Measurements from ENCODE around the gene CTIF.

DNA sequence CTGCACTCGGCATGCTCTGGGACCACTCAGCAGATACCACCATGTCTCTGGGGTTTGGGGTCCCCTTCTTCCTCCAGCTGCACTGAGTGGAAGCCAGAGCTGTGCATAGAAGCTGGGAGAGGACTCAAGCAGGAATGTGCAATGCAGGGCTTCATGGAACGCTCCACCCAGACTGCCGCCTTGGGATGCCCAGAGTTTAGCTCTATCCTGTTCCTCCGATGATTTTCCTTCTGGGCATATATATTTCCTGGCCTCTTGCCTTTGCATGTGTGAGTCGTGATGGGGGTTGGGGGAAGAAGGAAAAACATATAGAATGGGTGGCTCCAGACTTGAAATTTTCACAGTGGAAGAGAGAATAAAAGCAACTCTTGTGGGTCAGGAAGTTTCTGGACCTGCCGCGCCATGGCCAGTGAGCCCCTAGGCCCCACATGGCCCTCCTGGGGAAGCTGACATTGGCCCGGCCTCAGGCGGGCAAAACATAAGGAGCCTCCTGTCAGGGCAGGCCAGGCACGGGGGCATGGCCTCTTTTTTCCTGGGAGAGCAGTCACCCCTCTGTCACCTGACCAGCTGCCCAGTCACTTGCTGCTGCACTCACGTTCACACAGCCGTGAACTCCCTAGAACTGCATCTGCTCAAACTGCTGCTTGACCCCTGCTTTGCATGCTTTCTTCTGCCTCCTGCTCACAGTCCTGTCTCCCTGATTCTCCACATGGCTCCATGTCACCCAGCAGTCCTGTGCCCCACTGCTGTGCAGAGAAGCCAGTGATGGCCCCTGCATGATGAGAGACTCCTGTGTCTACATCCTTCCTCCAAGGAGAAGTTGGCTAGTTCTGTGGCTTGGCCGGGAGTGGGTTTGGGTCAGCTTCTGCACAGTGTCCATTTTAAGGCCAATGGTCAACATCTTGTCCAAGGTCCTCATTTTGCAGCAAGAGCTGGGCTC is 197.8 kb downstream of the CTIF start:
- TF ChIP-seq, protein P1, sequence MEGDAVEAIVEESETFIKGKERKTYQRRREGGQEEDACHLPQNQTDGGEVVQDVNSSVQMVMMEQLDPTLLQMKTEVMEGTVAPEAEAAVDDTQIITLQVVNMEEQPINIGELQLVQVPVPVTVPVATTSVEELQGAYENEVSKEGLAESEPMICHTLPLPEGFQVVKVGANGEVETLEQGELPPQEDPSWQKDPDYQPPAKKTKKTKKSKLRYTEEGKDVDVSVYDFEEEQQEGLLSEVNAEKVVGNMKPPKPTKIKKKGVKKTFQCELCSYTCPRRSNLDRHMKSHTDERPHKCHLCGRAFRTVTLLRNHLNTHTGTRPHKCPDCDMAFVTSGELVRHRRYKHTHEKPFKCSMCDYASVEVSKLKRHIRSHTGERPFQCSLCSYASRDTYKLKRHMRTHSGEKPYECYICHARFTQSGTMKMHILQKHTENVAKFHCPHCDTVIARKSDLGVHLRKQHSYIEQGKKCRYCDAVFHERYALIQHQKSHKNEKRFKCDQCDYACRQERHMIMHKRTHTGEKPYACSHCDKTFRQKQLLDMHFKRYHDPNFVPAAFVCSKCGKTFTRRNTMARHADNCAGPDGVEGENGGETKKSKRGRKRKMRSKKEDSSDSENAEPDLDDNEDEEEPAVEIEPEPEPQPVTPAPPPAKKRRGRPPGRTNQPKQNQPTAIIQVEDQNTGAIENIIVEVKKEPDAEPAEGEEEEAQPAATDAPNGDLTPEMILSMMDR (IDR thresholded peaks at IDR 0.05; ENCODE audit: low read depth, low read length), result no peak
- no peak for TF ChIP-seq EZH2phosphoT487 (IDR thresholded peaks at IDR 0.05; ENCODE audit: low read depth)
